Right atrium auricular region (tissue), 2 donors: ENCODE data around the gene PIM2. TPM values are rescaled to one million over a fixed set of nuclear protein-coding genes. Genes with fewer than 3 reads are reported as not detected.

Experiments used
- DNase-seq: peaks from one replicate; pipeline ENCODE4 v3.0.0-alpha.2; 2019; ENCODE audit warnings: low spot score
- H3K27ac ChIP-seq, 2 donors: fragments of 200-600 bp; sonication (generic); 1 replicate in 1 of 2; 2 replicates in 1 of 2; pipeline ENCODE4 v1.5.1; 2016 to 2019
- H3K27me3 ChIP-seq, 2 donors: fragments of 200-600 bp; sonication (generic); one replicate each; pipeline versions ENCODE4 v1.5.1 to v1.6.0; 2017 to 2019
- H3K36me3 ChIP-seq: fragments of 200-600 bp; sonication (generic); one replicate; pipeline ENCODE4 v1.5.1; 2016
- H3K4me1 ChIP-seq, 2 donors: fragments of 200-600 bp; sonication (generic); one replicate each; pipeline versions ENCODE4 v1.5.1 to v1.6.0; 2017 to 2019
- H3K4me3 ChIP-seq, 2 donors: fragments of 200-600 bp; sonication (generic); 1 replicate in 1 of 2; 2 replicates in 1 of 2; pipeline ENCODE4 v1.5.1; 2017 to 2019; ENCODE audit warnings: mild to moderate bottlenecking in 1 of 2, moderate library complexity in 1 of 2
- H3K9me3 ChIP-seq, 2 donors: fragments of 200-600 bp; sonication (generic); one replicate each; pipeline ENCODE4 v1.5.1; 2019
- CTCF ChIP-seq, 2 donors: fragments of 200-600 bp; sonication (generic); IDR thresholded peaks; one replicate each; pipeline ENCODE4 v1.5.1; 2019; ENCODE audit warnings: antibody characterized with exemption in 2 of 2
- total RNA-seq, 2 donors: library from RNA; depleted of rRNA; stranded (reverse); fragments of >200 nt; gene quantifications; one replicate each; pipeline ENCODE4 v1.1.0, GENCODE V29; 2016

The PIM2 gene
- total RNA-seq, 2 donors from 2014 or later, result 5.4 to 9.1 TPM

GRCh38 chrX:48901069-48901468 is 17.8 kb downstream of the PIM2 start:
- no peak for DNase-seq
- TF ChIP-seq CTCF (IDR thresholded peaks at IDR 0.05), result no peak
- Histone ChIP-seq H3K36me3 (peaks cover 26% of the 10 kb centered on the region), H3K27ac (no peak overlapping the region), H3K4me1 (peaks cover 0 to 11% of the 10 kb centered on the region in 2 donors), H3K4me3 (no peak overlapping the region), H3K9me3 (no peaks in the 10 kb centered on the region), H3K27me3 (no peaks in the 10 kb centered on the region)

- H3K27ac ChIP-seq, result no peak overlapping the region
- H3K4me1 ChIP-seq, result peaks cover 0 to 11% of the 10 kb centered on the region in 2 donors
- peaks cover 25% of the 10 kb centered on the region for H3K36me3 ChIP-seq
- no peak for TF ChIP-seq CTCF (IDR thresholded peaks at IDR 0.05)
- H3K27me3 ChIP-seq, result no peaks in the 10 kb centered on the region
- no peak for DNase-seq
- no peak overlapping the region for H3K4me3 ChIP-seq
- H3K9me3 ChIP-seq, result no peaks in the 10 kb centered on the region
Measured at GRCh38 chrX:48899078-48899410, 19.8 kb downstream of the PIM2 start.

- TF ChIP-seq CTCF (IDR thresholded peaks at IDR 0.05), result no peak
- Histone ChIP-seq H3K9me3 (no peaks in the 10 kb centered on the region), H3K36me3 (peaks cover 20% of the 10 kb centered on the region), H3K27ac (peak within 1 kb of the TSS; percentile 94 to 96), H3K4me1 (peaks cover 0 to 11% of the 10 kb centered on the region in 2 donors), H3K27me3 (no peaks in the 10 kb centered on the region), H3K4me3 (peak within 1 kb of the TSS; percentile 59 to 66)
- DNase-seq, result peak; percentile 94
Measured at GRCh38 chrX:48897625-48898306, 21.1 kb downstream of the PIM2 start, which contains the start of the genes PQBP1 and TIMM17B. Gene PQBP1, plus strand, starts transcription at chrX:48897930. Its CDS starts 580 bp downstream, at chrX:48898510. Gene TIMM17B, minus strand, starts transcription at chrX:48897768. Its CDS starts 19 bp downstream, at chrX:48897749.

GRCh38 chrX:48897157-48897624 is 21.6 kb downstream of the PIM2 start:
- Histone ChIP-seq H3K27ac (peak overlapping the region; percentile 94 to 96), H3K27me3 (no peaks in the 10 kb centered on the region)

GRCh38 chrX:48896611-48897011 is 22.2 kb downstream of the PIM2 start:
- Histone ChIP-seq H3K4me1 (peaks cover 0 to 11% of the 10 kb centered on the region in 2 donors), H3K36me3 (peaks cover 10% of the 10 kb centered on the region), H3K9me3 (no peaks in the 10 kb centered on the region), H3K4me3 (peak overlapping the region; percentile 59 to 66), H3K27ac (peak overlapping the region; percentile 94 to 96), H3K27me3 (no peaks in the 10 kb centered on the region)
- no peak for DNase-seq
- no peak for TF ChIP-seq CTCF (IDR thresholded peaks at IDR 0.05)

More at GRCh38 chrX:48897157-48897624, 21.6 kb downstream of the PIM2 start:
- TF ChIP-seq CTCF (IDR thresholded peaks at IDR 0.05), result no peak
- Histone ChIP-seq H3K9me3 (no peaks in the 10 kb centered on the region), H3K36me3 (peaks cover 16% of the 10 kb centered on the region), H3K4me3 (peak overlapping the region; percentile 59 to 66), H3K4me1 (peaks cover 0 to 11% of the 10 kb centered on the region in 2 donors)
- DNase-seq, result peak; percentile 81
